H1 (cell line): ENCODE data around the gene CCDC78. TPM values are rescaled to one million over a fixed set of nuclear protein-coding genes. Genes with fewer than 3 reads are reported as not detected.

Experiments
- CTCF ChIA-PET: fragments of 300-600 bp; sonication (Branson Sonifier 250); formaldehyde crosslinking; loops from one replicate; lab custom pipeline; 2021; ENCODE audit not compliant: partially characterized antibody; lab: Charles Lee
- POLR2A ChIA-PET: fragments of 300-600 bp; sonication (Branson Sonifier 250); formaldehyde crosslinking; loops from one replicate; lab custom pipeline; 2021; ENCODE audit warnings: inconsistent platforms; ENCODE audit not compliant: partially characterized antibody; lab: Charles Lee
- DNase-seq, 2 experiments: peaks; one replicate each; pipeline versions ENCODE4 v3.0.0 to v3.0.0-alpha.2; 2010 to 2022; ENCODE audit warnings: low spot score in 2 of 2, low read depth in 1 of 2, mixed read lengths in 1 of 2
- FAIRE-seq: peaks from 2 replicates; lab custom pipeline; 2011; peaks lifted over from hg19 to GRCh38; lab: Jason Lieb, UNC
- H2AFZ ChIP-seq: 2 replicates; pipeline ENCODE4 v1.8.1; 2012; ENCODE audit warnings: low read length, inconsistent platforms
- H2AK5ac ChIP-seq: 2 replicates; pipeline ENCODE4 v1.6.1; 2013; ENCODE audit warnings: low read depth, low read length
- H2BK120ac ChIP-seq: replicated peaks from 2 replicates; pipeline ENCODE3; 2013; ENCODE audit warnings: low read depth, low read length, inconsistent platforms
- H2BK12ac ChIP-seq: 2 replicates; pipeline ENCODE4 v1.6.1; 2013; ENCODE audit warnings: low read depth, low read length
- H2BK15ac ChIP-seq: 2 replicates; pipeline ENCODE4 v1.6.1; 2013; ENCODE audit warnings: low read length
- H2BK20ac ChIP-seq: 2 replicates; pipeline ENCODE4 v1.6.1; 2013; ENCODE audit warnings: low read length
- H2BK5ac ChIP-seq: 2 replicates; pipeline ENCODE4 v1.6.1; 2013; ENCODE audit warnings: low read depth, low read length
- H3K14ac ChIP-seq: 2 replicates; pipeline ENCODE4 v1.6.1; 2013; ENCODE audit warnings: inconsistent platforms; ENCODE audit not compliant: insufficient read length
- H3K18ac ChIP-seq: 2 replicates; pipeline ENCODE4 v1.6.1; 2013; ENCODE audit warnings: low read length; ENCODE audit errors: extremely low read depth
- H3K23ac ChIP-seq: 2 replicates; pipeline ENCODE4 v1.6.1; 2013; ENCODE audit warnings: inconsistent platforms; ENCODE audit not compliant: insufficient read length
- H3K23me2 ChIP-seq: 2 replicates; pipeline ENCODE4 v1.6.1; 2013; ENCODE audit warnings: low read depth, low read length
- H3K27ac ChIP-seq: 2 replicates; pipeline ENCODE4 v1.6.1; 2011; ENCODE audit warnings: low read depth, low read length, inconsistent platforms
- H3K27me3 ChIP-seq, 4 experiments: replicated peaks in 1 of 4; 1 replicate in 1 of 4; 2 replicates in 3 of 4; pipeline versions ENCODE4 v1.6.1 to v1.8.1; 2011 to 2013; ENCODE audit warnings: low read length in 3 of 4, mild to moderate bottlenecking in 3 of 4, inconsistent platforms in 2 of 4, mixed read lengths in 2 of 4, moderate library complexity in 1 of 4; ENCODE audit not compliant: control insufficient read depth in 3 of 4, insufficient read depth in 3 of 4; ENCODE audit errors: extremely low read depth in 1 of 4
- H3K36me3 ChIP-seq, 4 experiments: 2 replicates each; pipeline versions ENCODE4 v1.6.1 to v1.8.1; 2011 to 2013; ENCODE audit warnings: mild to moderate bottlenecking in 4 of 4, low read length in 3 of 4, moderate library complexity in 2 of 4, control low read depth in 1 of 4, inconsistent platforms in 1 of 4; ENCODE audit not compliant: insufficient read depth in 4 of 4, control insufficient read depth in 2 of 4
- H3K4ac ChIP-seq: replicated peaks from 2 replicates; pipeline ENCODE3; 2013; ENCODE audit warnings: low read length, low read depth, mixed read lengths, inconsistent platforms; ENCODE audit not compliant: insufficient read length
- H3K4me1 ChIP-seq, 4 experiments: replicated peaks in 1 of 4; 1 replicate in 1 of 4; 2 replicates in 3 of 4; pipeline versions ENCODE4 v1.6.1 to v1.8.1; 2011 to 2013; ENCODE audit warnings: low read length in 3 of 4, inconsistent platforms in 2 of 4, mixed read lengths in 1 of 4; ENCODE audit not compliant: insufficient read depth in 4 of 4, control insufficient read depth in 3 of 4
- H3K4me2 ChIP-seq, 2 experiments: 2 replicates each; pipeline versions ENCODE4 v1.6.1 to v1.8.1; 2011 to 2013; ENCODE audit warnings: low read depth in 2 of 2, low read length in 2 of 2, control low read depth in 1 of 2, inconsistent platforms in 1 of 2, mild to moderate bottlenecking in 1 of 2; ENCODE audit not compliant: insufficient read depth in 1 of 2
- H3K4me3 ChIP-seq, 4 experiments: fragments of 200-600, 300-600 bp in 1 of 4; sonication (generic), shearing (Covaris generic), sonication (Bioruptor Twin) in 1 of 4; 2 replicates each; pipeline versions ENCODE4 v1.5.1 to v1.8.1; 2011 to 2016; ENCODE audit warnings: low read length in 4 of 4, low read depth in 3 of 4, control low read depth in 2 of 4, inconsistent platforms in 2 of 4, mild to moderate bottlenecking in 2 of 4, mixed read lengths in 1 of 4, moderate library complexity in 1 of 4; ENCODE audit not compliant: insufficient read depth in 2 of 4; ENCODE audit errors: extremely low read depth in 1 of 4
- H3K56ac ChIP-seq: replicated peaks from 2 replicates; pipeline ENCODE3; 2013; ENCODE audit warnings: low read depth, mild to moderate bottlenecking, mixed read lengths, low read length, inconsistent platforms; ENCODE audit not compliant: insufficient read length
- H3K79me1 ChIP-seq: 2 replicates; pipeline ENCODE4 v1.6.1; 2013; ENCODE audit warnings: low read depth, low read length, control low read depth
- H3K79me2 ChIP-seq, 2 experiments: 2 replicates each; pipeline versions ENCODE4 v1.6.1 to v1.8.1; 2012 to 2013; ENCODE audit warnings: low read length in 2 of 2, mild to moderate bottlenecking in 2 of 2, inconsistent platforms in 1 of 2; ENCODE audit not compliant: insufficient read depth in 2 of 2, control insufficient read depth in 1 of 2
- H3K9ac ChIP-seq, 4 experiments: replicated peaks in 1 of 4; 1 replicate in 1 of 4; 2 replicates in 3 of 4; pipeline versions ENCODE4 v1.6.1 to v1.8.1; 2011 to 2013; ENCODE audit warnings: low read depth in 3 of 4, low read length in 3 of 4, control low read depth in 2 of 4, mild to moderate bottlenecking in 2 of 4, moderate library complexity in 2 of 4, inconsistent platforms in 1 of 4; ENCODE audit errors: extremely low read depth in 1 of 4
- H3K9me3 ChIP-seq, 2 experiments: 2 replicates each; pipeline versions ENCODE4 v1.6.1 to v1.8.1; 2012 to 2013; ENCODE audit warnings: mild to moderate bottlenecking in 2 of 2, moderate library complexity in 2 of 2, control low read depth in 1 of 2, inconsistent platforms in 1 of 2, low read depth in 1 of 2, low read length in 1 of 2, mixed read lengths in 1 of 2; ENCODE audit not compliant: insufficient read depth in 2 of 2
- H4K20me1 ChIP-seq, 2 experiments: replicated peaks in 1 of 2; 2 replicates each; pipeline versions ENCODE3 to v1.8.1; 2011 to 2013; ENCODE audit warnings: inconsistent platforms in 2 of 2, low read length in 2 of 2, mild to moderate bottlenecking in 1 of 2; ENCODE audit not compliant: insufficient read depth in 2 of 2, control insufficient read depth in 1 of 2
- H4K5ac ChIP-seq: 2 replicates; pipeline ENCODE4 v1.6.1; 2013; ENCODE audit warnings: low read length, low read depth, mixed read lengths, inconsistent platforms; ENCODE audit not compliant: insufficient read length
- H4K8ac ChIP-seq: 2 replicates; pipeline ENCODE4 v1.8.0; 2013; ENCODE audit warnings: mild to moderate bottlenecking, moderate library complexity, low read length, inconsistent platforms; ENCODE audit not compliant: insufficient read depth; ENCODE audit errors: extremely low read depth
- H4K91ac ChIP-seq: replicated peaks from 2 replicates; pipeline ENCODE3; 2013; ENCODE audit warnings: low read length, mixed read lengths, inconsistent platforms; ENCODE audit not compliant: insufficient read length
- ZNF274 ChIP-seq: IDR thresholded peaks from 2 replicates; pipeline ENCODE4 v1.7.0; 2012; ENCODE audit warnings: low read length, borderline replicate concordance; ENCODE audit errors: extremely low read depth
- WGBS, 2 experiments: shearing (Covaris generic) in 1 of 2; methylation state at CpG; one replicate each; pipeline versions ENCODE4 v1.1.6 to v1.1.7; 2013 to 2015; ENCODE audit warnings: low lambda C conversion rate in 2 of 2, mixed read lengths in 2 of 2, inconsistent platforms in 1 of 2, low coverage in 1 of 2, missing lambda C conversion rate in 1 of 2; ENCODE audit not compliant: insufficient replicate concordance in 2 of 2, insufficient coverage in 1 of 2, insufficient read length in 1 of 2; ENCODE audit errors: extremely low coverage in 1 of 2, missing lambda C conversion rate in 1 of 2; 5-methylcytosine and 5-hydroxymethylcytosine counted together
- polyA plus RNA-seq, 7 experiments: library from polyadenylated mRNA; depleted of rRNA in 3 of 7; stranded (reverse) in 5 of 7; unstranded in 2 of 7; fragments of >200 nt in 5 of 7; fragments of 200-250 nt in 2 of 7; gene quantifications; 1 replicate in 5 of 7; 2 replicates in 1 of 7; 4 replicates in 1 of 7; pipeline versions ENCODE4 v1.2.1 to v1.2.3, GENCODE V29; 2011 to 2013; ENCODE audit warnings: missing spikeins in 2 of 7, mixed read lengths in 2 of 7
- total RNA-seq: library from RNA; stranded (reverse); fragmentation: NEBNext Ultra II Directional; extraction: Animal tissue kit (Norgen Biotek cat#: 25700); gene quantifications from 2 replicates; pipeline ENCODE4 v1.2.1, GENCODE V29; 2021
- TF ChIP-seq, protein P1 (sequence below): IDR thresholded peaks from 2 replicates; pipeline ENCODE4 v1.6.1; 2012; ENCODE audit warnings: low read length, inconsistent platforms
- TF ChIP-seq, protein P2 (sequence below): IDR thresholded peaks from 2 replicates; pipeline ENCODE4 v1.6.1; 2012; ENCODE audit warnings: inconsistent platforms

CCDC78 gene
- total and polyA plus RNA-seq, 2 of the 8 experiments (the other 6 are each of a cell fraction or from before 2014, with no cell fraction given) = 7.1 to 8.5 TPM

DNA sequence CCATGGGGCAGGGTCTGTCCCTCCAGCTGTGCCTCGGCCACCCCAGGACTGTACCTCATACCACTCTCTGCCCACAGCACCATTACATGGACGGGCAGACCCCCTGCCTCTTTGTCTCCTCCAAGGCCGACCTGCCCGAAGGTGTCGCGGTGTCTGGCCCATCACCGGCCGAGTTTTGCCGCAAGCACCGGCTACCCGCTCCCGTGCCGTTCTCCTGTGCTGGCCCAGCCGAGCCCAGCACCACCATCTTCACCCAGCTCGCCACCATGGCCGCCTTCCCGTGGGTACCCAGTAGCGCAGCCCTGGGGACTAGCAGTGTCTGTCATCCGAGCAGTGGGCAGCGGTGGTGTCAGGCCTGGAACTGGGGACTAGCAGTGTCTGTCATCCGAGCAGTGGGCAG is 53.4 kb downstream of the CCDC78 start:
- Histone ChIP-seq H4K91ac (no peak overlapping the region), H2AK5ac (no peak overlapping the region), H3K79me1 (peaks cover 13% of the 10 kb centered on the region), H3K18ac (no peak overlapping the region), H3K4me3 (no peak overlapping the region), H2AFZ (no peak overlapping the region), H3K27me3 (peaks cover 0 to 2% (median 0%) of the 10 kb centered on the region in 4 experiments; a peak in 2 of 7 replicates), H3K9ac (no peak overlapping the region), H4K20me1 (peaks cover 5 to 27% of the 10 kb centered on the region in 2 experiments), H3K4me2 (no peak overlapping the region), H4K8ac (no peak overlapping the region), H3K23me2 (peaks cover 12% of the 10 kb centered on the region), H2BK20ac (no peak overlapping the region), H3K14ac (no peak overlapping the region), H3K9me3 (no peaks in the 10 kb centered on the region), H3K27ac (no peak overlapping the region), H3K36me3 (peaks cover 14 to 44% (median 33%) of the 10 kb centered on the region in 4 experiments), H2BK5ac (no peak overlapping the region), H3K56ac (no peak overlapping the region), H3K79me2 (peaks cover 0 to 13% of the 10 kb centered on the region in 2 experiments; a peak in 1 of 4 replicates), H2BK120ac (no peak overlapping the region), H3K4me1 (peaks cover 0 to 29% (median 25%) of the 10 kb centered on the region in 4 experiments; a peak in 6 of 7 replicates), H2BK12ac (no peak overlapping the region), H3K23ac (no peak overlapping the region), H2BK15ac (no peak overlapping the region), H4K5ac (no peak overlapping the region), H3K4ac (no peak overlapping the region)
- FAIRE-seq (no peak), DNase-seq (no peak)
- POLR2A ChIA-PET = interaction anchor here (0.7 to 17.4 kb wide), 7 partner anchors 5 to 44 kb away, joined by 3 to 214 read pairs (median 4); partner anchors contain the start of genes JMJD8, RHBDL1, RHOT2 and STUB1
- WGBS, 2 experiments = 95% methylated on average over 21 of the region's 21 CpGs; no CpG with 5 or more reads in 1 of the 2 experiments
- CTCF ChIA-PET = interaction anchor here (1.0 to 12.0 kb wide), 5 partner anchors 12 to 280 kb away, joined by 3 to 75 read pairs (median 5); partner anchors contain the start of genes CIAO3 and WDR24
- TF ChIP-seq, protein P1, sequence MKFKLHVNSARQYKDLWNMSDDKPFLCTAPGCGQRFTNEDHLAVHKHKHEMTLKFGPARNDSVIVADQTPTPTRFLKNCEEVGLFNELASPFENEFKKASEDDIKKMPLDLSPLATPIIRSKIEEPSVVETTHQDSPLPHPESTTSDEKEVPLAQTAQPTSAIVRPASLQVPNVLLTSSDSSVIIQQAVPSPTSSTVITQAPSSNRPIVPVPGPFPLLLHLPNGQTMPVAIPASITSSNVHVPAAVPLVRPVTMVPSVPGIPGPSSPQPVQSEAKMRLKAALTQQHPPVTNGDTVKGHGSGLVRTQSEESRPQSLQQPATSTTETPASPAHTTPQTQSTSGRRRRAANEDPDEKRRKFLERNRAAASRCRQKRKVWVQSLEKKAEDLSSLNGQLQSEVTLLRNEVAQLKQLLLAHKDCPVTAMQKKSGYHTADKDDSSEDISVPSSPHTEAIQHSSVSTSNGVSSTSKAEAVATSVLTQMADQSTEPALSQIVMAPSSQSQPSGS = no peak
- TF ChIP-seq, protein P2, sequence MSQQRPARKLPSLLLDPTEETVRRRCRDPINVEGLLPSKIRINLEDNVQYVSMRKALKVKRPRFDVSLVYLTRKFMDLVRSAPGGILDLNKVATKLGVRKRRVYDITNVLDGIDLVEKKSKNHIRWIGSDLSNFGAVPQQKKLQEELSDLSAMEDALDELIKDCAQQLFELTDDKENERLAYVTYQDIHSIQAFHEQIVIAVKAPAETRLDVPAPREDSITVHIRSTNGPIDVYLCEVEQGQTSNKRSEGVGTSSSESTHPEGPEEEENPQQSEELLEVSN = no peak
- no peak for TF ChIP-seq ZNF274
